ENCODE results near the gene ADAMTSL5. TPM values are rescaled to one million over a fixed set of nuclear protein-coding genes. Genes with fewer than 3 reads are reported as not detected.

The ADAMTSL5 gene
- total and polyA plus RNA-seq, 2 of the 13 experiments (the other 11 are each of a cell fraction or from before 2014, with no cell fraction given): 0.60 to 2.7 TPM

DNA sequence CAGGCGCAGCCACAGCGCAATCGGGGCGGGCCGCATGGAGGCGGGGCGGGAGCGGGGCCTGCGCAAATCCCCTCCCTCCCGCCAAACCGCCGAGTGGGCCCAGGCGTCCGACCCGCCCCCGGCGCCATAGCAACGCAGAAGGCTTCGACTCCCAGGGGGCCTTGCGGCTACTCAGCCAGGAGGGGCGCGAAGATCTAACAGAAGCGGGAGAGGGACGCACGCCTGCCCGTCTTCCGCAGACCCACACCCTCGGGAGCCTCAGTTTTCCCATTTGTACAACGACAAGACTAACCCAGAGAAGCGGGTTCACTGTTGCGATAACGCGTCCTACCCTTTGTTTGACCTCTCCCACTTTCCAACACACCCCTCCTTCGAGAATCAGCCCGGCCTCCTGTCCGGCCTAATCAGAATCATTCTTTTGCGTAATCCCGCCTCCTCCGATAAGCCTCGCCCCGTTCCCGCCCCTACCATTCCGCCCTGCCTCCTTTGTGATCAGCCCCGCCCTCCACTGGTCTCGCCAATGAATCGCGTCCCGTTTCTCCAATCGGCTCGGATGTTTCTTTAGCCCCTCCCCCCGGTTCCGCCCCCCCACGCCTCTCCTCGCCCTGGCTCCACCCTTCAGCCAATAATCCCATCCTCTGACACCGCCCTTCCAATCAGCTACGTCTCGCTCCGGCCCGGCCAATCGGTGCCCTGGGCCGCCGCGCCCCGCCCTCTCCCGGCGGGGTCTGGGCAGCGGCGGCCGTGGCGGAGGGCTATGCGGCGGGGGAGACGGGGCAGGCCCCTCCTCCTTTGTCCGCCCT, 22.3 kb downstream of the ADAMTSL5 start, which contains the start of gene PCSK4 (continued):
- no peak for TF ChIP-seq ZNF318 (CRISPR knock-in tag; IDR thresholded peaks at IDR 0.05)
- TF ChIP-seq ZBTB20 (CRISPR knock-in tag; IDR thresholded peaks at IDR 0.05; ENCODE audit: borderline replicate concordance, low read depth): no peak
- TF ChIP-seq AHR (CRISPR knock-in tag; IDR thresholded peaks at IDR 0.05): no peak
- peak; percentile 23; the same call in 1 of the 2 replicates for TF ChIP-seq FOXK1 (CRISPR knock-in tag; IDR thresholded peaks at IDR 0.05; ENCODE audit: borderline replicate concordance, low read depth)
- TF ChIP-seq ZNF350 (CRISPR knock-in tag; IDR thresholded peaks at IDR 0.05; ENCODE audit: borderline replicate concordance, low read depth): no peak
- no peak for TF ChIP-seq ZNF710 (CRISPR knock-in tag; IDR thresholded peaks at IDR 0.05; ENCODE audit: borderline replicate concordance)
- TF ChIP-seq, protein P1, sequence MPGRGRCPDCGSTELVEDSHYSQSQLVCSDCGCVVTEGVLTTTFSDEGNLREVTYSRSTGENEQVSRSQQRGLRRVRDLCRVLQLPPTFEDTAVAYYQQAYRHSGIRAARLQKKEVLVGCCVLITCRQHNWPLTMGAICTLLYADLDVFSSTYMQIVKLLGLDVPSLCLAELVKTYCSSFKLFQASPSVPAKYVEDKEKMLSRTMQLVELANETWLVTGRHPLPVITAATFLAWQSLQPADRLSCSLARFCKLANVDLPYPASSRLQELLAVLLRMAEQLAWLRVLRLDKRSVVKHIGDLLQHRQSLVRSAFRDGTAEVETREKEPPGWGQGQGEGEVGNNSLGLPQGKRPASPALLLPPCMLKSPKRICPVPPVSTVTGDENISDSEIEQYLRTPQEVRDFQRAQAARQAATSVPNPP (CRISPR knock-in tag; IDR thresholded peaks at IDR 0.05): no peak
- no peak for TF ChIP-seq KMT2A (CRISPR knock-in tag; IDR thresholded peaks at IDR 0.05)
- no peak for TF ChIP-seq TBL1XR1 (IDR thresholded peaks at IDR 0.05; ENCODE audit: borderline replicate concordance, low read length, partially characterized antibody)
- no peak for TF ChIP-seq ZNF234 (CRISPR knock-in tag; conservative IDR thresholded peaks at IDR 0.05)
- TF ChIP-seq SP5 (CRISPR knock-in tag; IDR thresholded peaks at IDR 0.05; ENCODE audit: borderline replicate concordance, low read depth): peak; percentile 48
- TF ChIP-seq CREM (IDR thresholded peaks at IDR 0.05): peak; percentile 16; the same call in 1 of the 2 replicates
- no peak for TF ChIP-seq CREM (CRISPR knock-in tag; IDR thresholded peaks at IDR 0.05)
- TF ChIP-seq, protein P2, sequence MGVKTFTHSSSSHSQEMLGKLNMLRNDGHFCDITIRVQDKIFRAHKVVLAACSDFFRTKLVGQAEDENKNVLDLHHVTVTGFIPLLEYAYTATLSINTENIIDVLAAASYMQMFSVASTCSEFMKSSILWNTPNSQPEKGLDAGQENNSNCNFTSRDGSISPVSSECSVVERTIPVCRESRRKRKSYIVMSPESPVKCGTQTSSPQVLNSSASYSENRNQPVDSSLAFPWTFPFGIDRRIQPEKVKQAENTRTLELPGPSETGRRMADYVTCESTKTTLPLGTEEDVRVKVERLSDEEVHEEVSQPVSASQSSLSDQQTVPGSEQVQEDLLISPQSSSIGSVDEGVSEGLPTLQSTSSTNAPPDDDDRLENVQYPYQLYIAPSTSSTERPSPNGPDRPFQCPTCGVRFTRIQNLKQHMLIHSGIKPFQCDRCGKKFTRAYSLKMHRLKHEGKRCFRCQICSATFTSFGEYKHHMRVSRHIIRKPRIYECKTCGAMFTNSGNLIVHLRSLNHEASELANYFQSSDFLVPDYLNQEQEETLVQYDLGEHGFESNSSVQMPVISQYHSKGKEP (CRISPR knock-in tag; IDR thresholded peaks at IDR 0.05): no peak; the same call in 1 of the 2 replicates
- TF ChIP-seq EHMT2 (IDR thresholded peaks at IDR 0.05; ENCODE audit: borderline replicate concordance, low read depth, low read length): no peak
- TF ChIP-seq AKAP8 (CRISPR knock-in tag; IDR thresholded peaks at IDR 0.05): peak; percentile 43; the same call in 1 of the 2 replicates

All from HepG2 (cell line).